HG02759 (cell line): Measurements from ENCODE around the gene FBXL22.

Source experiments
- ATAC-seq: cut with Tn5 transposase; IDR thresholded peaks from one replicate; pipeline ENCODE4 v1.9.1; 2021; ENCODE audit warnings: mild to moderate bottlenecking, moderate library complexity; ENCODE audit not compliant: unreplicated experiment

Gene FBXL22

GRCh38 chr15:63597038-63597790 lies at the start of gene FBXL22:
Gene FBXL22 (plus strand): TSS chr15:63597387. CDS start chr15:63597393, 6 bp downstream.
- no peak for ATAC-seq

DNA sequence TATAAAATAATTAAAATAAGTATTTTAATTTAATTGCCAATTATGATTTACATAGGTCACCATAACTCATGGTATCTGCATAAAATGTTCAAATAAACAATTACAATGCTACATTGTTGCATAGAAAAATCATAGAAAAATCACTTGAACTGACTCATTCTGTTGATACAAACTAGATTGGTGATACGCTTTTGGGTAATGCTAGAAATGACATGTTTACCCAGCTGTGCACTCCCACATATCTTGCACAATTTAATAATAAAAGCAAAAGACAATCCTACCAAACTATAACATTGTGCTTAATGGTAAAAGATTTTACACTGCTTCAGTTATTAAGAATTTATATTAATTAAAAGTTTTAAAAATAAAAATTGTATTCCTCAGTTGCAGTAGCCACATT lies 45.8 kb upstream of the FBXL22 start:
- ATAC-seq: no peak

- ATAC-seq: no peak
Observed at GRCh38 chr15:63553388-63553791, 43.8 kb upstream of the FBXL22 start.

DNA sequence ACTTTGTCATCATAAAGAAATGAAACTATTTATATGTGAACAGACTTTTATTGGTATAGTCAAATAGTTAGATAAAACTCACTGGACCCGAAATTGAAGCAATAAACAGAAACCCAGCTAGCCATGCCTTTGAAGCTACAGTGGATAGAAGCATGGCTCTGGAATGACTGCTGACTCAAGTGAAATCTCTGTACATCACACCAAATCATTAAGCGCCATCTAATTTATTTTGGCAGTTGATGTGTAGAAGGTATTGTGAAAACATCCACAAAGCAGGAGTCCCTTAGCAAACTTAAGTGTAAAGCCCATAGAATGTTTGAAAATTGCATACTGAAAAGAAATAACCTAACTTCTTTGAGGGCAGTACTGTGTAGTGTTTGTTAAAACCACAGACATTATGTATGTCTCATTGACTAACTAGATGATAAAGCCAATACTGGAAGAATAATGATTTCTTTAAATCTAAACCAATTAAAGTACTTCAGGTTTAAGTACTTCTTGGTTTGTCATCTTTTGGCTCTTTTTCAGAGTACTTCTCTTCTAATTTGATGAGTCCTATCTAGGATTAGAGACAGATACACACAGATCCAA lies 42.8 kb upstream of the FBXL22 start:
- no peak for ATAC-seq

DNA sequence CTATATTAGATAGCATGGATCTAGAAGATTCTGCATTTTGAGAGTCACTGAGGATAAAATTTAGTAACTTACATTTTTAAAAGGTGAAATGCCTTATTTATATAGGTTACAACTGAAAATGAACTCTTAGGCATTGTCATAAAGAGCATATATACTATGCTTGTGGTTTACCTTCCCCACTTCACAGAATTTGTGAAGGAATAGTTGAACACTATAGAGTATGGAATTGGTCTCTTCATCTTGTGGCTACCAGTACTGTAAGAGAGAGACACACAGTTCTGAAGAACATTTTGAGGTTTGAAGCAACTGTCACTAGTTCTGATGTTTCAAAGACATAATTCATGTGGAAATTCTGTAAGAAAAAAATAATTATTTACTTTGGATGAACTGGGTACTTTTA lies 41.7 kb upstream of the FBXL22 start:
- ATAC-seq: no peak

- ATAC-seq: no peak
Observed at GRCh38 chr15:63556246-63556645, 40.9 kb upstream of the FBXL22 start.

DNA sequence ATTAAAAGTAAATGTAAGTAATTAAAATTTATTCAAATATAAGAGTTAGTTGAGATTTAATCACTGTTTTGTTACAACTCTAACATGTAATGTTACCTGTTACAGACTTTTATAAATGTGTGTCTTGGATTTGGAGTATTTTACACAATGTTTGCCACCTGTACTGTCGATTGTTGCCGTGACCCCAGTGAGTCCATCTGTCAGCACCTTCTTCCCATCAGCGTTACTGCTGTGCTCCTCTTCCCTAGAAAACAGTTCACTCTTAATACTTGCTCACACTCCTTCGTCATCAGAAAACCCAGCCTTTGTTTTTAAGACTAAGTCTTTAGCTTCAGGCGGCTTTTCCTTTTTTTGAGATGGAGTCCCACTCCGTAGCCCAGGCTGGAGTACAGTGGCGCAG lies 40.5 kb upstream of the FBXL22 start:
- ATAC-seq: no peak

- no peak for ATAC-seq
Observed at GRCh38 chr15:63559753-63560152, 37.4 kb upstream of the FBXL22 start.

DNA sequence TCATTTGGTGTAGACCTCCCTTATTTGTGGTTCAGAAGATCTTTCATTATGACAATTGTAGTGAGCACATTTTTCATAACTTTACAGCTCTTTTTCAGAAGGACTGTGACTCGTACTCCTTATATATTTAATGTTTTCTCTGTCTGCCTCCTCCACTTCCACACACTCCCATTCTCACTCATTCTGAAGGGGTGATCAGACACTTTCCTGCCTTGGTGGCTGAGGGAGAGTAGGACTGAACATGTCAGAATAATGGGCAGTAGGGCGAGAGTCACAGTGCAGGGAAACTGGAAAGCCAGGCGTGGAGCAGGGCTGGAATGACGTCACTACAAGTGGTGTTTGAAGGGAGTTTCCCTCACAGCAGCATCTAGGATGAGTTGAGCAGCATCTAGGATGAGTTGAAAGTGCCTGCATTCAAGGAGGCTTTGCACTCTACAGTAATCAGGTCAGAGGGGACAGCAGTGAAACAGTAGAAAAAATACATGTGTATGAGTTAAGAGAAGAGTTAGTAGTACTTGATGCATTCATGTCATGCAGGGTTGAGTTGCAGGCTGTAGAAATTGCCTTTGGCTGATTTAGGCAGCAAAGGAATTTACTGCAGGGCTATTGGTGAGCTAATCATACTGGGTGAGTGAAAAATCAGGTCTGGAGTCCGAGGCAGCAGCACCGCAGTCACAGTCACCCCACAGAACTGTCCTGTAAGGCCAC lies 36.3 kb upstream of the FBXL22 start:
- ATAC-seq: no peak

DNA sequence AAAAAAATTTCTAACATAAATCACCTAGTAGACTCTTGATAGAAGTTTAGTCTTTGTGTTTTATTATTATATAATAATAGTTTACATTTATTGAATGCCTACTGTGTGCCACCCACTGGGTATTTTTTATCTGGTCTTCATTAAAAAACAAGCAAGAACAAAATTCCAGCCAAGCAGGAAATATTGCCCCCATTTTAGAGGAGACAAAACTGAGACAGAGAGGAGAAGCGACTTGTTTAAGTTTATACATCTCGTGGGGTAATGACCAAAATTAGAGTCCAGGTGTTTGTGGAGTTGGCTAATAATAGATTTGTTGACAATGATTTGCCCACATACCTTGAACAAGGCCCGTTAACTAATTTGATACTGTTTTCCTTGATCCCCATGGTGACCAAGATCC lies 33.1 kb upstream of the FBXL22 start:
- ATAC-seq: no peak

- ATAC-seq: no peak
Observed at GRCh38 chr15:63565536-63566186, 31.5 kb upstream of the FBXL22 start.

DNA sequence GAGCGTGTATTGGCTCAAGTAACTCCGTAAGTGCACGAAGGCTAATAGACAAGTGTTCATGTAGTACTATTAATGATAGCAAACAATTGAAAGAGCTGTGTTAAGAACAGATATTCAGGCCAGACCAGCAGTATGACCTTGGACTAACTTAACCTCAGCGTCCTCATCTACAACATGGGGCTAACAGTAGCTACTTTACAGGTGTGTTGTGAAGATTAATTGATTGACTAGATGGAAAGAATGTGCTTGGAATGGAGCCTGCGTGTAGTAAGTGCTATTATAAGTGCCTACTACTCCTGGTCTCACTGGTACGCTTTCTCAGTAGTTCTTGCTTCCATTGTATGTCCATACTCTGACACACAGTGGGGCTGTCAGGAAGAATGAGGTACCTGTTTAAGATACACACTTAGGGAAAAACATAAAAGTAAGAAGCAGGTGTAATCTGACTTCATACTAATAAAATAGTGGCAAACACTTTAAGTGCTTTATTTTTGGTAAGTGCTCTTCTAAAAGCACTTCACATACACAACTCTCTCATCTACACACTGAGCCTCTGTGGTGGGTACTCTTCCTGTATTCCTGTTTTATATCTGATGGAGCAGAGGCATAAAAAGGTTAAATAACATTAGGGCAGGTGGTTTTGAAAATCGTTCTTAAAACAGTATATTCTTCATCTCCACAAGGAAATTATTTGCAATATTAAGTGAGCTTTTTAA lies 24.3 kb upstream of the FBXL22 start:
- ATAC-seq: no peak

DNA sequence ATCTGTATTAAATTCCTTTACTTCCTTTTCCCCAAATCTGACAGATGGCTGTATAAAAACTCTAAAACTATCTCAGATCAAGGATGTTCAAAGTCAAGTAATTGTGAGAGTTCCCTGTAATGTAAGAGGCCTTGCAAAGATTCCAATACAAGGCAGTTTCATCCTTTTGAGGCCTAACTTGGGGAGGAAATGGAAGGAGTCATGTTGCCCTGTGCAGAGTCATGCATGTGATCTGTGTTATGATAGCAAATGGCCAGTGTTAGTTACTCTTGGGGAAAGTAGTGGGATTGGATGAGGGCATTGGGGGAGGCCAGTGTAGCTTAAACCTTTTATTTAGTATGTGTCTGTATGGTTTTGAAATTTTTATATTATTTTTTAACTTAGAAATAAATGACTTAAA lies 23.7 kb upstream of the FBXL22 start:
- no peak for ATAC-seq

DNA sequence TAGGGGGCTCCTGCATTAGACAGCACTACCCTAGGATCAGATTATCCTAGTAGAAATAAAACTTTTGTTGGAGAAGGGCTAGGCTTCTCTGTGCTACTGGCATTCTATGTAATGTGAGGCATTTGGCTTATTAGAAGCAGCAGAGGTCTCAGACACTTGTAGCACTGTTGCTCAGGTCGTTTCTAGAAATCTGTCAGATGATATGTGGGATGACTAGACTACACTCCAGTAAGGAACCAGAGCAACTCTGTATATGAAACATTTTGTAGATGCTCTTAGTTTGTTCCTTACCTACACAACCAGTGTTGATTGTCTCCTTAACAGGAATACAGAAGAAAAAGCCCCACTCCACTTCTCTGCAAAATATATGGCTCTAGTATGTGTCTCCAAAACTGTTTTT lies 21.9 kb upstream of the FBXL22 start:
- ATAC-seq: no peak

DNA sequence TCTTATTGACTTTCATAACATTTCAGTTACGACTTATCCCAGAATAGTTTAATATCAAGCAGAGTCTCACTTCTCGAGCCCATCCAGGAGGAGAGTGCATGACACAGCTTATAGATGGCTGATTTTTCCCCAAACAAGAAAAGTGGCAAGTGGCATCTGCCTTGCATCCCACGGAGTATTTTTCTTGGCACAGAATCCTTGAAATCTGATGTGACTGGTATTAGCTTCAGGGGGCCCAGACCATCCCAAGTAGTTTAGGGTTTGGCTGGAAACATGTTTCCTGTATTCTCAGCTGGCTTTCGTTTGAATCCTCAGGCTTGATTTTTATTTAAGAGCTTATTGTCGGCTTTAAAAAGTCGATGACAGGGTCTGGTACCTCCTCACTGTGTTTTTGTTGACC lies 20.7 kb upstream of the FBXL22 start:
- ATAC-seq: no peak

GRCh38 chr15:63582179-63582578 lies 15.0 kb upstream of the FBXL22 start:
- no peak for ATAC-seq

DNA sequence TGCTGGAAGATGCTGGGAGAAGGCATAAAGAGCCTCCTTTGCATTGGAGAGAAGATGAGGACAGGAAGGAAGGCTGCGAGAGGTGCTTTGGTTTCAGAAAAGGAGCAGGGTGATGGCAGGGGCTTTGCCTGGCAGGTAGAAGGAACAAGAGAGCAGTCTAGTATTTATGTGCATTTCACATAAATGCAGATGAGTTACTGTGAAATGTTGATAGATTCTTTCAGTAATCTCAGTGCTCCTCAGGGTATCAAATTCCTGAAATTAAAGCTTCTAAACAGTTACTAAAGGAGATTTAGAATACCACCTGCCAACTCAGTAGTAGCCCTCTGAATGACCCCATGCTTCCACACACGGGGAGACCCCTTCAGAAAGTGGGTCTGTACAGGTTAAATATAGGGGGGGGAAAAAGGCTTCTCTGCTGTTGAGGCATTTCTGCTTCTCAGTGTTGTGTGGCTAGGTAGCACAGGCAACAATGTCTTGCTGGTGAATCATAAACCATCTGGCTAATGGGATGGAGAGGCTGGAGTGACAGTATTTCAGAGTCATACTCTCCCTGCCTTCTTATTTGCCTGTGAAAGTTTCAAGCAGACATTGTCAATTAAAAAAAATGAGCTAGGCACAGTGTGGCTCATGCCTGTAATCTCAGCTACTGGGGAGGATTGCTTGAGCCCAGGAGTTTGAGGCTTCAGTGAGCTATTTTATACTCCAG lies 14.3 kb upstream of the FBXL22 start:
- no peak for ATAC-seq

GRCh38 chr15:63586790-63587189 lies 10.4 kb upstream of the FBXL22 start:
- ATAC-seq: no peak

DNA sequence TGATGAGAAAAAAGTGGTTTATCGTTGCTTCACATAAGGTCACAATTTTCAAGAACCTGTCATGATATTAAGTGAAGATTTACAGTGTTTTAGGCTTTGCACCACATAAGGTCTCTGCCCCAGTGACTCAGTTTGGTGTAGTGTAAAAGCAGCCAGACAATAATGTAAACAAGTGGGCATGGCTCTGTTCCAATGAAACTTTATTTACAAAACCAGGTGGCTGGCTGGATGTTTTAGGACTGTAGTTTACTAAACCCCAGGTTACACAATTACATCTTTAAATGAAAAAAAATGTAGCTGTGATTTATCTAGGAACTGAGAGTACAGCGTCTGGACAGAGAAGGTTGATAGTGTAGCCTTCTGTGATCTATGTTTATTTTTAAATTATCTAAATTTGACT lies 9.7 kb upstream of the FBXL22 start:
- ATAC-seq: no peak

DNA sequence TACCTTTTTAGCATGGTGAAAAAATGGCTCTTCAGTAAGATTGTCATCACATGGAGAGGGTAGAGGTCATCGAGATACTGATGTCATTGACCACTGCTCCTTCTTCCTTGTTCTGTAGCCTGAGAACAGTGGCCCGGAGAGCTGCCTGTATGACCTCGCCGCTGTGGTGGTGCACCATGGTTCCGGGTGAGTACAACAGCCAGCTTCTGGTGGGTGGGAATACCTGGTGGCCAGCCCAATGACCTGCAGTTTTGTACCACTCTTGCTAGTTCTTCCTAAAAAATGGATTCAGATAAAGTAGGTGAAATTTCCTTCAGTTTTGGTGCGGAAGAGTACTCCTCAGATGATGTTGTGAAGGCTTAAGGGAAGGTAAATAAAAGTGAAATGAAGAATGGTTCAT lies 8.4 kb upstream of the FBXL22 start:
- ATAC-seq: no peak
